ENCODE data around the gene MCAT.
"Not testable (repeated sequence)": the region's sequence is repeated elsewhere in the genome, so short reads cannot be mapped to it uniquely, and the experiment has no call there.

DNA sequence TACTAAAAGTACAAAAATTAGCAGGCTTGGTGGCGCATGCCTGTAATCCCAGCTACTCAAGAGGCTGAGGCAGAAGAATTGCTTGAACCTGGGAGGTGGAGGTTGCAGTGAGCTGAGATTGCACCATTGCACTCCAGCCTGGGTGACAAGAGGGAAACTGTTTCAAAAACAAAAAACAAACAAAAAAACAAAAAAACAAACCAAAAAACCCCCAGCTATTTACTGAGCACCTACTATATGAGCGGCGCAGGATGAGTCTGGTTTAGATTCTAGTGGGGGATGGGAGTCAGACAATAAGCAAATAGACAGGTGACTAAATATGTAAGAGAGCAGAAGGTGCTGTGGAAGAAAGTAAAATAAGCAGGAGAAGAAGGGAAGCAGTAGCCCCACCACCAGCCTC is 38.2 kb downstream of the MCAT start:
- TF ChIP-seq CTCF, POLR2AphosphoS5, POLR2A (IDR thresholded peaks at IDR 0.05): not testable (repeated sequence)

Measured in prostate gland (tissue), 2 donors.